GM12878 (cell line): ENCODE data around the gene GNB5. TPM values are rescaled to one million over a fixed set of nuclear protein-coding genes. Genes with fewer than 3 reads are reported as not detected.

ENCODE experiments used
- ATAC-seq: fragments of 200-7000 bp; cut with Tn5 transposase; 3 replicates; pipeline ENCODE4 v1.9.1; 2020; ENCODE audit warnings: mild to moderate bottlenecking, moderate library complexity
- BruUV-seq: library from RNA; stranded (reverse); fragments of 400-500 nt; replicated peaks from 2 replicates; lab custom pipeline; 2021; lab: Mats Ljungman, UMichigan
- CTCF ChIA-PET: fragments of 300-600 bp; sonication (Branson Sonifier 250); formaldehyde crosslinking; extraction: SDS; loops from one replicate; lab custom pipeline; 2021; ENCODE audit warnings: inconsistent platforms; lab: Yijun Ruan, JAX
- POLR2A ChIA-PET: fragments of 350-600 bp; formaldehyde crosslinking; extraction: SDS; loops from one replicate; lab custom pipeline; 2021; ENCODE audit warnings: inconsistent platforms; lab: Charles Lee
- RAD21 ChIA-PET: fragments of 300-600 bp; sonication (Branson Sonifier 250); formaldehyde crosslinking; loops from one replicate; lab custom pipeline; 2023; ENCODE audit warnings: antibody characterized with exemption; ENCODE audit not compliant: unreplicated experiment; lab: Charles Lee
- SMC1A ChIA-PET: fragments of 300-600 bp; sonication (Branson Sonifier 250); formaldehyde crosslinking; loops from one replicate; lab custom pipeline; 2023; ENCODE audit not compliant: unreplicated experiment, uncharacterized antibody; lab: Charles Lee
- DNase-seq: peaks from one replicate; pipeline ENCODE4 v3.0.0-alpha.2; 2011; ENCODE audit warnings: low read depth, low spot score
- FAIRE-seq: peaks from 3 replicates; lab custom pipeline; 2011; peaks lifted over from hg19 to GRCh38; lab: Jason Lieb, UNC
- H2AFZ ChIP-seq: 2 replicates; pipeline ENCODE4 v1.6.0; 2011; ENCODE audit warnings: low read depth, low read length, control low read depth; ENCODE audit not compliant: control insufficient read depth
- H3K27ac ChIP-seq: 2 replicates; pipeline ENCODE4 v1.5.1; 2011; ENCODE audit warnings: control low read depth; ENCODE audit not compliant: control insufficient read depth, insufficient read depth
- H3K27me3 ChIP-seq, 2 experiments: replicated peaks in 1 of 2; 2 replicates each; pipeline versions ENCODE4 v1.6.0 to v1.6.1; 2011; ENCODE audit warnings: low read length in 1 of 2; ENCODE audit not compliant: control insufficient read depth in 2 of 2, insufficient read depth in 2 of 2
- H3K36me3 ChIP-seq, 2 experiments: 2 replicates each; pipeline ENCODE4 v1.5.1; 2011; ENCODE audit warnings: low read length in 1 of 2; ENCODE audit not compliant: control insufficient read depth in 2 of 2, insufficient read depth in 2 of 2
- H3K4me1 ChIP-seq: 2 replicates; pipeline ENCODE4 v1.6.1; 2011; ENCODE audit warnings: mild to moderate bottlenecking, low read length, moderate library complexity, mixed read lengths; ENCODE audit not compliant: control insufficient read depth, insufficient read depth
- H3K4me2 ChIP-seq: 2 replicates; pipeline ENCODE4 v1.6.0; 2011; ENCODE audit warnings: control low read depth; ENCODE audit not compliant: control insufficient read depth, insufficient read depth
- H3K4me3 ChIP-seq: fragments of 200-600 bp; sonication (generic); 2 replicates; pipeline ENCODE4 v1.5.1; 2016
- H3K79me2 ChIP-seq: 2 replicates; pipeline ENCODE4 v1.6.0; 2011; ENCODE audit warnings: low read length; ENCODE audit not compliant: control insufficient read depth, insufficient read depth
- H3K9ac ChIP-seq: 2 replicates; pipeline ENCODE4 v1.8.0; 2011; ENCODE audit warnings: low read length, control low read depth, mixed read lengths; ENCODE audit not compliant: control insufficient read depth, insufficient read depth
- H3K9me3 ChIP-seq: replicated peaks from 3 replicates; pipeline ENCODE4 v1.5.1; 2011; ENCODE audit warnings: mild to moderate bottlenecking, low read length; ENCODE audit not compliant: control insufficient read depth, insufficient read depth
- H4K20me1 ChIP-seq: 2 replicates; pipeline ENCODE4 v1.6.0; 2011; ENCODE audit not compliant: control insufficient read depth, insufficient read depth
- MEF2B ChIP-seq: fragments of 450-650 bp; IDR thresholded peaks from 2 replicates; pipeline ENCODE4 v1.6.1; 2018; ENCODE audit warnings: mild to moderate bottlenecking, moderate library complexity; ENCODE audit not compliant: partially characterized antibody, poor library complexity, severe bottlenecking
- PBX3 ChIP-seq: IDR thresholded peaks from 2 replicates; pipeline ENCODE4 v1.6.1; 2011; ENCODE audit warnings: mild to moderate bottlenecking, low read depth, low read length, moderate library complexity; ENCODE audit not compliant: insufficient replicate concordance
- RUNX3 ChIP-seq: IDR thresholded peaks from 2 replicates; pipeline ENCODE4 v1.6.1; 2012; ENCODE audit warnings: low read length, inconsistent platforms
- YY1 ChIP-seq: IDR thresholded peaks from 2 replicates; pipeline ENCODE4 v1.6.1; 2011; ENCODE audit warnings: low read depth, mild to moderate bottlenecking, low read length
- WGBS: methylation state at CpG from one replicate; pipeline ENCODE4 v1.1.6; 2016; ENCODE audit warnings: low lambda C conversion rate; ENCODE audit not compliant: insufficient replicate concordance, insufficient coverage; ENCODE audit errors: missing lambda C conversion rate; 5-methylcytosine and 5-hydroxymethylcytosine counted together
- in situ Hi-C: fragments of 300-500 bp; cut with MboI; formaldehyde crosslinking; loops from 9 replicates; pipeline ENCODE4 v1.14.3; 2018; ENCODE audit warnings: mixed read lengths
- intact Hi-C: fragments of 100-400 bp; cut with micrococcal nuclease; formaldehyde crosslinking; loops from one replicate; pipeline ENCODE4 v1.14.2; 2022; ENCODE audit not compliant: unreplicated experiment
- polyA plus RNA-seq, 11 experiments: library from polyadenylated mRNA; depleted of rRNA in 4 of 11; unstranded in 6 of 11; stranded (reverse) in 5 of 11; fragments of >200 nt; fragmentation: Nextera tagmentation in 4 of 11; fragmentation: Illumina TruSeq in 1 of 11; extraction: Ambion mirVana in 4 of 11; extraction: Trizol in 1 of 11; gene quantifications; 1 replicate in 1 of 11; 2 replicates in 10 of 11; pipeline versions ENCODE4 v1.2.1 to v1.2.3, GENCODE V29; 2011 to 2016; ENCODE audit warnings: inconsistent platforms in 2 of 11, missing spikeins in 2 of 11, low read depth in 1 of 11
- total RNA-seq, 4 experiments: library from RNA; depleted of rRNA in 3 of 4; stranded (reverse); fragments of >200 nt in 3 of 4; fragmentation: Illumina TruSeq in 1 of 4; extraction: Trizol in 1 of 4; gene quantifications; 2 replicates each; pipeline versions ENCODE4 v1.2.1 to v1.2.3, GENCODE V29; 2013 to 2021
- TF ChIP-seq, protein P1 (sequence below): fragments of 450-650 bp; IDR thresholded peaks from 2 replicates; pipeline ENCODE4 v1.6.1; 2016; ENCODE audit warnings: mild to moderate bottlenecking

Gene GNB5
- total and polyA plus RNA-seq, 10 of the 15 experiments (the other 5 are each of a cell fraction or from before 2014, with no cell fraction given): 2.4 to 25.9 (median 15.2) TPM

- no peak for TF ChIP-seq MEF2B
- TF ChIP-seq, all 136 proteins: peak for 13
These were observed 78.9 kb downstream of the GNB5 start (continued) for GRCh38 chr15:52112203-52112750.

DNA sequence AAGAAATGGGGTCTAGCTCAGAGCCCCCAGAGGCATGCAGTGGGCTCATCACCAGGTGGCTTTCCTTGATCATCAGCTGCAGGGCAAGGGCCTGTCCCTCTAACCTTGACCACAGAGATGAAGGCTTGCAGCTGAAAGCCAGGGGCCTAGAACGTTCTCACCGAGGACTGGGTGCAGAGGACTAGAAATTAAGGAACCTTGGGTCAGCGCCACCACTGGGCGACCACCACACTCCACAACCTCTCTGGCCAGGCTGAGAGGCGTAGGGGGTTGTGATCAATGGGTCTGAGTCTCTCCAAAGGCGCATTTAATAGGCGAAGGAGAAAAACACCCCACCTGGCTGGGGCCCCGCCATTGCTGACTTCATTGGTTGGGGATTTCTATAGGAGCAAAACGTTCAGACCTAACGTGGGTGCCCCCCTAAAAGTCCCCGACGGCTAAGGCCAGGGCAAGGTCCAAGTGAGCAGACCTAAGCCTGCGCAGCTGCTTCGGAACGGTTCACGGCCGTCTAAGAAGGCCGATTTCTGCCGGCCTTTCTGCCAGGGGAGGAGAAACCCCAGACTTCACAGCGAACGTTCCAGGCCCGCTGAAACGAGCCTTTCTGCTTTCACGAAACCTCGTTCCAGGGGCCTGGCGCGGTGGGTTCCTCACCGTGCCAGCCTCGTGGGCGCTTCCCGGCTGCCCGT, 79.5 kb downstream of the GNB5 start:
- no TSS peak for BruUV-seq
- Histone ChIP-seq H3K9ac (peak overlapping the region; percentile 84), H2AFZ (peak overlapping the region; percentile 91)

More for the DNA sequence above, 79.5 kb downstream of the GNB5 start:
- peaks cover 48% of the 10 kb centered on the region for H3K4me1 ChIP-seq
- H3K36me3 ChIP-seq: no peaks in the 10 kb centered on the region
- CTCF ChIA-PET: interaction anchor here (1.4 to 13.9 kb wide), 5 partner anchors 10 to 32 kb away, joined by 3 to 115 read pairs (median 6); no protein-coding TSS in a partner anchor
- RAD21 ChIA-PET: interaction anchor here (2.5 to 11.8 kb wide), 5 partner anchors 11 to 105 kb away, joined by 5 to 203 read pairs (median 117); no protein-coding TSS in a partner anchor
- WGBS: 63% methylated on average over 31 of the region's 32 CpGs
- H3K4me2 ChIP-seq: peak overlapping the region; percentile 91
- peaks cover 15% of the 10 kb centered on the region for H3K79me2 ChIP-seq
- H3K4me3 ChIP-seq: peak overlapping the region; percentile 72; the same call in 1 of the 2 replicates
- DNase-seq (no peak), FAIRE-seq (no peak), ATAC-seq (no peak)
- intact Hi-C loops: loop anchor here (5.0 kb wide), 1 partner anchor 34 kb away; no protein-coding TSS in a partner anchor
- in situ Hi-C loops: no loop called here
- H3K27ac ChIP-seq: peak overlapping the region; percentile 94
- H3K27me3 ChIP-seq: no peaks in the 10 kb centered on the region
- POLR2A ChIA-PET: interaction anchor here (0.5 to 8.9 kb wide), 9 partner anchors 8 to 105 kb away, joined by 3 to 86 read pairs (median 4); no protein-coding TSS in a partner anchor
- H4K20me1 ChIP-seq: no peaks in the 10 kb centered on the region
- TF ChIP-seq RUNX3: peak; percentile 29; the same call in 1 of the 2 replicates
- no peak for TF ChIP-seq PBX3
- TF ChIP-seq YY1: 0 out of 2 replicates have a peak, but pooled peaks have one; percentile 32
- TF ChIP-seq, protein P1, sequence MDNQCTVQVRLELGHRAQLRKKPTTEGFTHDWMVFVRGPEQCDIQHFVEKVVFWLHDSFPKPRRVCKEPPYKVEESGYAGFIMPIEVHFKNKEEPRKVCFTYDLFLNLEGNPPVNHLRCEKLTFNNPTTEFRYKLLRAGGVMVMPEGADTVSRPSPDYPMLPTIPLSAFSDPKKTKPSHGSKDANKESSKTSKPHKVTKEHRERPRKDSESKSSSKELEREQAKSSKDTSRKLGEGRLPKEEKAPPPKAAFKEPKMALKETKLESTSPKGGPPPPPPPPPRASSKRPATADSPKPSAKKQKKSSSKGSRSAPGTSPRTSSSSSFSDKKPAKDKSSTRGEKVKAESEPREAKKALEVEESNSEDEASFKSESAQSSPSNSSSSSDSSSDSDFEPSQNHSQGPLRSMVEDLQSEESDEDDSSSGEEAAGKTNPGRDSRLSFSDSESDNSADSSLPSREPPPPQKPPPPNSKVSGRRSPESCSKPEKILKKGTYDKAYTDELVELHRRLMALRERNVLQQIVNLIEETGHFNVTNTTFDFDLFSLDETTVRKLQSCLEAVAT: peak; percentile 95
- no peaks in the 10 kb centered on the region; the same call in 2 of the 3 replicates for H3K9me3 ChIP-seq
- SMC1A ChIA-PET: interaction anchor here (1.3 to 11.8 kb wide), 6 partner anchors 11 to 106 kb away, joined by 3 to 179 read pairs (median 26); partner anchors contain the start of gene MAPK6
